SK-N-SH treated with all-trans-retinoic acid at 6 μM for 48 hours (cell line): ENCODE measurements around the gene KIF20B.

Source experiments
- ATAC-seq: fragments of 200-7000 bp; cut with Tn5 transposase; 3 replicates; pipeline ENCODE4 v1.9.1; 2020; ENCODE audit warnings: mild to moderate bottlenecking, moderate library complexity
- ARNTL ChIP-seq: fragments of 450-650 bp; formaldehyde crosslinking; IDR thresholded peaks from 2 replicates; pipeline ENCODE4 v1.5.0; 2020; ENCODE audit warnings: low read depth, mild to moderate bottlenecking, moderate library complexity, borderline replicate concordance
- BACH2 ChIP-seq: fragments of 250-450 bp; sonication (Bioruptor Pico); IDR thresholded peaks from 2 replicates; pipeline ENCODE4 v1.9.0; 2021; ENCODE audit warnings: mild to moderate bottlenecking, borderline replicate concordance
- CSDC2 ChIP-seq: fragments of 250-450 bp; sonication (Bioruptor Pico); IDR thresholded peaks from 2 replicates; pipeline ENCODE4 v1.5.0; 2020; ENCODE audit warnings: mild to moderate bottlenecking, moderate library complexity
- ESRRG ChIP-seq: fragments of 250-450 bp; sonication (Bioruptor Pico); IDR thresholded peaks from 2 replicates; pipeline ENCODE4 v1.6.1; 2021; ENCODE audit warnings: mild to moderate bottlenecking
- GLIS3 ChIP-seq: fragments of 250-450 bp; sonication (Bioruptor Pico); IDR thresholded peaks from 2 replicates; pipeline ENCODE4 v1.5.0; 2020; ENCODE audit warnings: mild to moderate bottlenecking, moderate library complexity
- ISL1 ChIP-seq: fragments of 250-450 bp; sonication (Bioruptor Pico); IDR thresholded peaks from 2 replicates; pipeline ENCODE4 v2.1.2; 2022; ENCODE audit warnings: mild to moderate bottlenecking, moderate library complexity
- OSR1 ChIP-seq: fragments of 250-450 bp; sonication (Bioruptor Pico); IDR thresholded peaks from 2 replicates; pipeline ENCODE4 v1.8.0; 2022; ENCODE audit warnings: moderate library complexity, mild to moderate bottlenecking, inconsistent platforms
- PPARA ChIP-seq: fragments of 250-450 bp; sonication (Bioruptor Pico); IDR thresholded peaks from 2 replicates; pipeline ENCODE4 v1.5.0; 2020; ENCODE audit warnings: mild to moderate bottlenecking, borderline replicate concordance
- SNAI2 ChIP-seq: fragments of 250-450 bp; sonication (Bioruptor Pico); IDR thresholded peaks from 2 replicates; pipeline ENCODE4 v1.5.0; 2020; ENCODE audit warnings: mild to moderate bottlenecking, moderate library complexity
- TCF4 ChIP-seq: fragments of 250-450 bp; sonication (Bioruptor Pico); IDR thresholded peaks from 2 replicates; pipeline ENCODE4 v1.8.0; 2021; ENCODE audit warnings: mild to moderate bottlenecking, moderate library complexity, borderline replicate concordance
- TOX ChIP-seq: fragments of 250-450 bp; sonication (Bioruptor Pico); IDR thresholded peaks from 2 replicates; pipeline ENCODE4 v1.8.0; 2021; ENCODE audit warnings: mild to moderate bottlenecking, moderate library complexity, borderline replicate concordance
- ZC3H10 ChIP-seq: fragments of 250-450 bp; sonication (Bioruptor Pico); IDR thresholded peaks from 2 replicates; pipeline ENCODE4 v1.5.1; 2021; ENCODE audit warnings: mild to moderate bottlenecking, moderate library complexity
- ZFP3 ChIP-seq: fragments of 250-450 bp; sonication (Bioruptor Pico); IDR thresholded peaks from 2 replicates; pipeline ENCODE4 v1.5.0; 2020; ENCODE audit warnings: mild to moderate bottlenecking, moderate library complexity
- ZFP30 ChIP-seq: fragments of 450-650 bp; formaldehyde crosslinking; IDR thresholded peaks from 2 replicates; pipeline ENCODE4 v1.5.0; 2022; ENCODE audit warnings: mild to moderate bottlenecking, moderate library complexity
- ZNF565 ChIP-seq: fragments of 450-650 bp; formaldehyde crosslinking; conservative IDR thresholded peaks from 2 replicates; pipeline ENCODE4 v1.5.0; 2020; ENCODE audit warnings: low read depth, mild to moderate bottlenecking, moderate library complexity
- ZNF70 ChIP-seq: fragments of 450-650 bp; formaldehyde crosslinking; IDR thresholded peaks from 2 replicates; pipeline ENCODE4 v1.5.0; 2020; ENCODE audit warnings: mild to moderate bottlenecking, moderate library complexity
- ZNF8 ChIP-seq: fragments of 450-650 bp; formaldehyde crosslinking; IDR thresholded peaks from 2 replicates; pipeline ENCODE4 v1.5.0; 2020; ENCODE audit warnings: mild to moderate bottlenecking, moderate library complexity
- TF ChIP-seq, protein P1 (sequence below): fragments of 250-450 bp; sonication (Bioruptor Pico); IDR thresholded peaks from 2 replicates; pipeline ENCODE4 v1.8.0; 2021; ENCODE audit warnings: low read depth, mild to moderate bottlenecking, moderate library complexity, borderline replicate concordance
- TF ChIP-seq, protein P2 (sequence below): fragments of 250-450 bp; sonication (Bioruptor Pico); IDR thresholded peaks from 2 replicates; pipeline ENCODE4 v1.8.0; 2020; ENCODE audit warnings: mild to moderate bottlenecking, moderate library complexity, borderline replicate concordance
- TF ChIP-seq, protein P3 (sequence below): fragments of 250-450 bp; sonication (Bioruptor Pico); IDR thresholded peaks from 2 replicates; pipeline ENCODE4 v1.5.0; 2020; ENCODE audit warnings: mild to moderate bottlenecking, moderate library complexity
- TF ChIP-seq, protein P4 (sequence below): fragments of 250-450 bp; sonication (Bioruptor Pico); IDR thresholded peaks from 2 replicates; pipeline ENCODE4 v1.5.1; 2021; ENCODE audit warnings: mild to moderate bottlenecking, moderate library complexity
- TF ChIP-seq, protein P5 (sequence below): fragments of 250-450 bp; sonication (Bioruptor Pico); IDR thresholded peaks from 2 replicates; pipeline ENCODE4 v1.5.1; 2020; ENCODE audit warnings: low read depth, mild to moderate bottlenecking, moderate library complexity

The KIF20B gene

DNA sequence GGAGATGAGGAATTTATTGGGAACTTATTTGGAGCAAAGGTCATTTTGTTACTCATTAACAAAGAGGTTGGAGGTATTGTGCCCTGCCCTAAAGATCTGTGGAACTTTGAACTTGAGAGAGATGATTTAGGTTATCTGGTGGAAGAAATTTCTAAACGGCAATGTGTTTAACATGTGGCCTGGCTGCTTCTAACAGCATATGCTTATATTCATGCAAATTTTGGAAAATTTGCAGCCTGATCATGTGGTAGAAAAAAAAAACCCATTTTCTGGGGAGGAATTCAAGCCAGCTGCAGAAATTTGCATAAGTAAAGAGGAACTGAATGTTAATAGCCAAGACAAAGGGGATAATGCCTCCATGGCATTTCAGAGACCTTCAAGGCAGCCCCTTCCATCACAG, 45.7 kb upstream of the KIF20B start:
- ATAC-seq: no peak
- no peak for TF ChIP-seq ZNF70 (CRISPR knock-in tag)
- TF ChIP-seq, protein P1, sequence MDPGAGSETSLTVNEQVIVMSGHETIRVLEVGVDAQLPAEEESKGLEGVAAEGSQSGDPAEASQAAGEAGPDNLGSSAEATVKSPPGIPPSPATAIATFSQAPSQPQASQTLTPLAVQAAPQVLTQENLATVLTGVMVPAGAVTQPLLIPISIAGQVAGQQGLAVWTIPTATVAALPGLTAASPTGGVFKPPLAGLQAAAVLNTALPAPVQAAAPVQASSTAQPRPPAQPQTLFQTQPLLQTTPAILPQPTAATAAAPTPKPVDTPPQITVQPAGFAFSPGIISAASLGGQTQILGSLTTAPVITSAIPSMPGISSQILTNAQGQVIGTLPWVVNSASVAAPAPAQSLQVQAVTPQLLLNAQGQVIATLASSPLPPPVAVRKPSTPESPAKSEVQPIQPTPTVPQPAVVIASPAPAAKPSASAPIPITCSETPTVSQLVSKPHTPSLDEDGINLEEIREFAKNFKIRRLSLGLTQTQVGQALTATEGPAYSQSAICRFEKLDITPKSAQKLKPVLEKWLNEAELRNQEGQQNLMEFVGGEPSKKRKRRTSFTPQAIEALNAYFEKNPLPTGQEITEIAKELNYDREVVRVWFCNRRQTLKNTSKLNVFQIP (CRISPR knock-in tag): no peak
- no peak for TF ChIP-seq ESRRG
- no peak for TF ChIP-seq ISL1
- TF ChIP-seq, protein P2, sequence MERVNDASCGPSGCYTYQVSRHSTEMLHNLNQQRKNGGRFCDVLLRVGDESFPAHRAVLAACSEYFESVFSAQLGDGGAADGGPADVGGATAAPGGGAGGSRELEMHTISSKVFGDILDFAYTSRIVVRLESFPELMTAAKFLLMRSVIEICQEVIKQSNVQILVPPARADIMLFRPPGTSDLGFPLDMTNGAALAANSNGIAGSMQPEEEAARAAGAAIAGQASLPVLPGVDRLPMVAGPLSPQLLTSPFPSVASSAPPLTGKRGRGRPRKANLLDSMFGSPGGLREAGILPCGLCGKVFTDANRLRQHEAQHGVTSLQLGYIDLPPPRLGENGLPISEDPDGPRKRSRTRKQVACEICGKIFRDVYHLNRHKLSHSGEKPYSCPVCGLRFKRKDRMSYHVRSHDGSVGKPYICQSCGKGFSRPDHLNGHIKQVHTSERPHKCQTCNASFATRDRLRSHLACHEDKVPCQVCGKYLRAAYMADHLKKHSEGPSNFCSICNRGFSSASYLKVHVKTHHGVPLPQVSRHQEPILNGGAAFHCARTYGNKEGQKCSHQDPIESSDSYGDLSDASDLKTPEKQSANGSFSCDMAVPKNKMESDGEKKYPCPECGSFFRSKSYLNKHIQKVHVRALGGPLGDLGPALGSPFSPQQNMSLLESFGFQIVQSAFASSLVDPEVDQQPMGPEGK (CRISPR knock-in tag): no peak
- TF ChIP-seq PPARA (CRISPR knock-in tag): no peak
- TF ChIP-seq SNAI2 (CRISPR knock-in tag): no peak
- TF ChIP-seq ARNTL (CRISPR knock-in tag): no peak
- no peak for TF ChIP-seq GLIS3 (CRISPR knock-in tag)
- TF ChIP-seq, protein P3, sequence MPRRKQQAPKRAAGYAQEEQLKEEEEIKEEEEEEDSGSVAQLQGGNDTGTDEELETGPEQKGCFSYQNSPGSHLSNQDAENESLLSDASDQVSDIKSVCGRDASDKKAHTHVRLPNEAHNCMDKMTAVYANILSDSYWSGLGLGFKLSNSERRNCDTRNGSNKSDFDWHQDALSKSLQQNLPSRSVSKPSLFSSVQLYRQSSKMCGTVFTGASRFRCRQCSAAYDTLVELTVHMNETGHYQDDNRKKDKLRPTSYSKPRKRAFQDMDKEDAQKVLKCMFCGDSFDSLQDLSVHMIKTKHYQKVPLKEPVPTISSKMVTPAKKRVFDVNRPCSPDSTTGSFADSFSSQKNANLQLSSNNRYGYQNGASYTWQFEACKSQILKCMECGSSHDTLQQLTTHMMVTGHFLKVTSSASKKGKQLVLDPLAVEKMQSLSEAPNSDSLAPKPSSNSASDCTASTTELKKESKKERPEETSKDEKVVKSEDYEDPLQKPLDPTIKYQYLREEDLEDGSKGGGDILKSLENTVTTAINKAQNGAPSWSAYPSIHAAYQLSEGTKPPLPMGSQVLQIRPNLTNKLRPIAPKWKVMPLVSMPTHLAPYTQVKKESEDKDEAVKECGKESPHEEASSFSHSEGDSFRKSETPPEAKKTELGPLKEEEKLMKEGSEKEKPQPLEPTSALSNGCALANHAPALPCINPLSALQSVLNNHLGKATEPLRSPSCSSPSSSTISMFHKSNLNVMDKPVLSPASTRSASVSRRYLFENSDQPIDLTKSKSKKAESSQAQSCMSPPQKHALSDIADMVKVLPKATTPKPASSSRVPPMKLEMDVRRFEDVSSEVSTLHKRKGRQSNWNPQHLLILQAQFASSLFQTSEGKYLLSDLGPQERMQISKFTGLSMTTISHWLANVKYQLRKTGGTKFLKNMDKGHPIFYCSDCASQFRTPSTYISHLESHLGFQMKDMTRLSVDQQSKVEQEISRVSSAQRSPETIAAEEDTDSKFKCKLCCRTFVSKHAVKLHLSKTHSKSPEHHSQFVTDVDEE (CRISPR knock-in tag): no peak
- TF ChIP-seq TOX (CRISPR knock-in tag): no peak
- TF ChIP-seq TCF4 (CRISPR knock-in tag): no peak
- TF ChIP-seq ZFP30 (CRISPR knock-in tag): no peak
- no peak for TF ChIP-seq ZC3H10 (CRISPR knock-in tag)
- TF ChIP-seq ZNF8 (CRISPR knock-in tag): no peak
- TF ChIP-seq BACH2 (CRISPR knock-in tag): no peak
- TF ChIP-seq, protein P4, sequence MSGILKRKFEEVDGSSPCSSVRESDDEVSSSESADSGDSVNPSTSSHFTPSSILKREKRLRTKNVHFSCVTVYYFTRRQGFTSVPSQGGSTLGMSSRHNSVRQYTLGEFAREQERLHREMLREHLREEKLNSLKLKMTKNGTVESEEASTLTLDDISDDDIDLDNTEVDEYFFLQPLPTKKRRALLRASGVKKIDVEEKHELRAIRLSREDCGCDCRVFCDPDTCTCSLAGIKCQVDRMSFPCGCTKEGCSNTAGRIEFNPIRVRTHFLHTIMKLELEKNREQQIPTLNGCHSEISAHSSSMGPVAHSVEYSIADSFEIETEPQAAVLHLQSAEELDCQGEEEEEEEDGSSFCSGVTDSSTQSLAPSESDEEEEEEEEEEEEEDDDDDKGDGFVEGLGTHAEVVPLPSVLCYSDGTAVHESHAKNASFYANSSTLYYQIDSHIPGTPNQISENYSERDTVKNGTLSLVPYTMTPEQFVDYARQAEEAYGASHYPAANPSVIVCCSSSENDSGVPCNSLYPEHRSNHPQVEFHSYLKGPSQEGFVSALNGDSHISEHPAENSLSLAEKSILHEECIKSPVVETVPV (CRISPR knock-in tag): no peak
- TF ChIP-seq, protein P5, sequence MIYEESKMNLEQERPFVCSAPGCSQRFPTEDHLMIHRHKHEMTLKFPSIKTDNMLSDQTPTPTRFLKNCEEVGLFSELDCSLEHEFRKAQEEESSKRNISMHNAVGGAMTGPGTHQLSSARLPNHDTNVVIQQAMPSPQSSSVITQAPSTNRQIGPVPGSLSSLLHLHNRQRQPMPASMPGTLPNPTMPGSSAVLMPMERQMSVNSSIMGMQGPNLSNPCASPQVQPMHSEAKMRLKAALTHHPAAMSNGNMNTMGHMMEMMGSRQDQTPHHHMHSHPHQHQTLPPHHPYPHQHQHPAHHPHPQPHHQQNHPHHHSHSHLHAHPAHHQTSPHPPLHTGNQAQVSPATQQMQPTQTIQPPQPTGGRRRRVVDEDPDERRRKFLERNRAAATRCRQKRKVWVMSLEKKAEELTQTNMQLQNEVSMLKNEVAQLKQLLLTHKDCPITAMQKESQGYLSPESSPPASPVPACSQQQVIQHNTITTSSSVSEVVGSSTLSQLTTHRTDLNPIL (CRISPR knock-in tag): no peak

DNA sequence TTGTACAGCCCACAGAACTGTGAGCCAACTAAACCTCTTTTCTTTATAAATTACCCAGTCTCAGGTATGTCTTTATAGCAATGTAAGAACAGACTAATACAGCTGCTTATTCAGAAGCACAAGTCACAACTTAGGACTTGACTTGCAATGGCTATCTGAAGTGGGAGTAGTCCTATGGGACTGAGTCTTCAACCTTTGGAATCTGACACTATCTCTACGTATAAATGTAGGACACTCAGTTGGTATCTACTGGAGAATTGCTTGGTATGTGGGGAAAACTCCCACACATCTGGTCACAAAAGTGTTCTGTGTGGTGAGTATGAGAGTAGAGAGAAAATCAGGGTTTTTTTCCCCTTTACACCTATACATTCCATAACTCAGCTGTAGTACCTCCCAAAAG, 44.1 kb upstream of the KIF20B start:
- no peak for ATAC-seq
- TF ChIP-seq ZC3H10 (CRISPR knock-in tag): no peak
- no peak for TF ChIP-seq ARNTL (CRISPR knock-in tag)
- no peak for TF ChIP-seq ZNF565 (CRISPR knock-in tag)
- no peak for TF ChIP-seq ISL1
- no peak for TF ChIP-seq CSDC2 (CRISPR knock-in tag)
- TF ChIP-seq ZFP30 (CRISPR knock-in tag): no peak
- TF ChIP-seq TOX (CRISPR knock-in tag): no peak
- no peak for TF ChIP-seq TCF4 (CRISPR knock-in tag)
- no peak for TF ChIP-seq ZFP3 (CRISPR knock-in tag)
- TF ChIP-seq, protein P1 (CRISPR knock-in tag): no peak
- TF ChIP-seq, protein P5 (CRISPR knock-in tag): no peak
- no peak for TF ChIP-seq OSR1 (CRISPR knock-in tag)
- no peak for TF ChIP-seq SNAI2 (CRISPR knock-in tag)
- no peak for TF ChIP-seq ZNF8 (CRISPR knock-in tag)
- TF ChIP-seq, protein P2 (CRISPR knock-in tag): no peak
- TF ChIP-seq ZNF70 (CRISPR knock-in tag): no peak
- TF ChIP-seq PPARA (CRISPR knock-in tag): no peak
- TF ChIP-seq ESRRG: no peak
- TF ChIP-seq GLIS3 (CRISPR knock-in tag): no peak
